ENCODE data around the gene IL26. TPM values are rescaled to one million over a fixed set of nuclear protein-coding genes. Genes with fewer than 3 reads are reported as not detected.

IL26 gene
- total RNA-seq, 1 experiment from 2014 or later: not detected

DNA sequence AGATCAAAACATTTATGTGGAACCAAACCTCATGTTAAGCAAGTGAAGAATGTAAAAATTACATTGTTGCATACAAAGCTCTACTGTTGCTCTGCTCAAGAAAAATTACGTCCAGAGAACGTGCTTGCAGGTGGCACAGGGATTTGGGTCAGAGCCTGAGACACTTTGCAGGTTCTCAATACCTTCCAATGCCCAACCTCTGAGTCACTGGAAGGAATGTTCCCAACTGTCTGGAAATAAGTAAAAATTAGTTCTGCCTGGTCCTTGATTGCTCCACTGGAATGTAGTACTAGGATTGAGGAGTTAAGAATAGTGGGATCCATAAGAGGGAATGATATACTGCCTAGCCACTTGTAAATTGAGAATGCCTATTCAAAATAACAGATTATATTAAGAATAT, 63.2 kb downstream of the IL26 start:
- ATAC-seq: no peak
- H3K4me3 ChIP-seq (ENCODE audit: low read depth in 2 of 2, low read length in 2 of 2): no peak overlapping the region

GRCh38 chr12:68159681-68160304, 65.8 kb downstream of the IL26 start, which contains the start of gene IFNG:
TSS of gene IFNG (minus strand) at chr12:68159740. CDS start at chr12:68159615, 125 bp downstream.
- CTCF ChIA-PET: no interaction called here
- in situ Hi-C loops (cut with HindIII; ENCODE audit: low pct_unique_long_range_greater_than_20kb, low sequenced_read_pairs): no loop called here
- TF ChIP-seq CTCF (IDR thresholded peaks at IDR 0.05): no peak
- TF ChIP-seq SIN3A (IDR thresholded peaks at IDR 0.05; ENCODE audit: borderline replicate concordance, insufficient read depth, low read depth, low read length): no peak
- TF ChIP-seq POLR2AphosphoS5 (IDR thresholded peaks at IDR 0.05; ENCODE audit: low read depth, low read length): no peak
- TF ChIP-seq REST (IDR thresholded peaks at IDR 0.05; ENCODE audit: insufficient read depth in 1 of 2, low read depth in 2 of 2, low read length in 1 of 2): no peak
- TF ChIP-seq TCF7L2 (IDR thresholded peaks at IDR 0.05; ENCODE audit: low read depth, low read length): no peak

More for the DNA sequence above, 63.2 kb downstream of the IL26 start:
- in situ Hi-C loops (cut with HindIII; ENCODE audit: low pct_unique_long_range_greater_than_20kb, low sequenced_read_pairs) (no loop called here), intact Hi-C loops (cut with micrococcal nuclease; ENCODE audit: unreplicated experiment) (no loop called here)
- no peaks in the 10 kb centered on the region for H3K9me3 ChIP-seq (ENCODE audit: control insufficient read depth, insufficient read depth, low read depth, low read length)
- ChIA-PET POLR2A (no interaction called here), CTCF (no interaction called here)
- H3K36me3 ChIP-seq (ENCODE audit: control insufficient read depth, insufficient read depth, low read length): no peaks in the 10 kb centered on the region
- no peak overlapping the region for H3K27ac ChIP-seq (ENCODE audit: low read length)
- H3K4me1 ChIP-seq (ENCODE audit: control insufficient read depth, insufficient read depth, low read length): no peaks in the 10 kb centered on the region
- H3K27me3 ChIP-seq (ENCODE audit: control insufficient read depth, insufficient read depth, low read length): peaks cover 7% of the 10 kb centered on the region; the same call in 1 of the 2 replicates
- TF ChIP-seq REST (IDR thresholded peaks at IDR 0.05; ENCODE audit: insufficient read depth in 1 of 2, low read depth in 2 of 2, low read length in 1 of 2) (no peak), TCF7L2 (IDR thresholded peaks at IDR 0.05; ENCODE audit: low read depth, low read length) (no peak)
- no peak for DNase-seq (ENCODE audit: low read depth, low spot score)
- no TSS peak for BruUV-seq (replicated peaks)

More at GRCh38 chr12:68159681-68160304, 65.8 kb downstream of the IL26 start, which contains the start of gene IFNG:
- Histone ChIP-seq H3K27ac (ENCODE audit: low read length) (no peak within 1 kb of the TSS), H3K36me3 (ENCODE audit: control insufficient read depth, insufficient read depth, low read length) (no peaks in the 10 kb centered on the region), H3K4me3 (ENCODE audit: low read depth in 2 of 2, low read length in 2 of 2) (no peak within 1 kb of the TSS), H3K27me3 (ENCODE audit: control insufficient read depth, insufficient read depth, low read length) (peaks cover 7% of the 10 kb centered on the region; the same call in 1 of the 2 replicates), H3K4me1 (ENCODE audit: control insufficient read depth, insufficient read depth, low read length) (no peaks in the 10 kb centered on the region), H3K9me3 (ENCODE audit: control insufficient read depth, insufficient read depth, low read depth, low read length) (no peaks in the 10 kb centered on the region)
- ATAC-seq (no peak), DNase-seq (ENCODE audit: low read depth, low spot score) (no peak)
- BruUV-seq (replicated peaks): no TSS peak
- POLR2A ChIA-PET: no interaction called here
- intact Hi-C loops (cut with micrococcal nuclease; ENCODE audit: unreplicated experiment): no loop called here
